Mammary epithelial cell (primary cell): ENCODE results near the gene IFT25.

Experiments
- EZH2 ChIP-seq: IDR thresholded peaks from 2 replicates; pipeline ENCODE4 v1.6.1; 2012; ENCODE audit warnings: low read length, inconsistent platforms, borderline replicate concordance
- TF ChIP-seq, protein P1 (sequence below), 2 donors: IDR thresholded peaks in 1 of 2; conservative IDR thresholded peaks in 1 of 2; 2 replicates each; pipeline ENCODE4 v1.5.1; 2011 to 2012; ENCODE audit warnings: inconsistent platforms in 2 of 2, low read length in 2 of 2, mild to moderate bottlenecking in 2 of 2, control low read depth in 1 of 2, low read depth in 1 of 2; ENCODE audit not compliant: insufficient read depth in 1 of 2; ENCODE audit errors: extremely low read depth in 1 of 2

DNA sequence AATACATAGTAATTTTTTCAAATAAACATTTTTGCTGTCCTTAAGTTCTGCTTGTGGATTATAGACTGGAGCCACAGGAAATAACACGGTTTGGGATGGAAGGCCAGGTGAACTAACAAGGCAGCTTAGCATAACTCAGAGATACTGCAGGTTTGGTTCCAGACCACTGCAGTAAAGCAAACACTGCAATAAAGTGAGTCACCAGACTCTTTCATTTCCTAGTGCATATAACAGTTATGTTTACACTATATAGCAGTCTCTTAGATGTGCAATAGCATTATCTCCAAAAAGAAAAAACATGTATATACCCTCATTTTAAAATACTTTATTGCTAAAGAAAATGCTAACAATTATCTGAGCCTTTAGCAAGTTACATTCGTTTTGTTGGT lies 22.6 kb upstream of the IFT25 start:
- TF ChIP-seq, protein P1, sequence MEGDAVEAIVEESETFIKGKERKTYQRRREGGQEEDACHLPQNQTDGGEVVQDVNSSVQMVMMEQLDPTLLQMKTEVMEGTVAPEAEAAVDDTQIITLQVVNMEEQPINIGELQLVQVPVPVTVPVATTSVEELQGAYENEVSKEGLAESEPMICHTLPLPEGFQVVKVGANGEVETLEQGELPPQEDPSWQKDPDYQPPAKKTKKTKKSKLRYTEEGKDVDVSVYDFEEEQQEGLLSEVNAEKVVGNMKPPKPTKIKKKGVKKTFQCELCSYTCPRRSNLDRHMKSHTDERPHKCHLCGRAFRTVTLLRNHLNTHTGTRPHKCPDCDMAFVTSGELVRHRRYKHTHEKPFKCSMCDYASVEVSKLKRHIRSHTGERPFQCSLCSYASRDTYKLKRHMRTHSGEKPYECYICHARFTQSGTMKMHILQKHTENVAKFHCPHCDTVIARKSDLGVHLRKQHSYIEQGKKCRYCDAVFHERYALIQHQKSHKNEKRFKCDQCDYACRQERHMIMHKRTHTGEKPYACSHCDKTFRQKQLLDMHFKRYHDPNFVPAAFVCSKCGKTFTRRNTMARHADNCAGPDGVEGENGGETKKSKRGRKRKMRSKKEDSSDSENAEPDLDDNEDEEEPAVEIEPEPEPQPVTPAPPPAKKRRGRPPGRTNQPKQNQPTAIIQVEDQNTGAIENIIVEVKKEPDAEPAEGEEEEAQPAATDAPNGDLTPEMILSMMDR (conservative IDR thresholded peaks at IDR 0.05 in 1 of 2, IDR thresholded peaks at IDR 0.05 in 1 of 2; ENCODE audit: extremely low read depth in 1 of 2, insufficient read depth in 1 of 2, low read depth in 1 of 2, low read length in 2 of 2) = no peak
- TF ChIP-seq EZH2 = no peak
